Activated CD8-positive, alpha-beta memory T cell treated with anti-CD3 and anti-CD28 coated beads for 24 hours (primary cell): Measurements from ENCODE around the gene TBL1X.

Experiments
- DNase-seq: peaks from one replicate; pipeline ENCODE4 v3.0.0-alpha.2; 2020

Gene TBL1X

DNA sequence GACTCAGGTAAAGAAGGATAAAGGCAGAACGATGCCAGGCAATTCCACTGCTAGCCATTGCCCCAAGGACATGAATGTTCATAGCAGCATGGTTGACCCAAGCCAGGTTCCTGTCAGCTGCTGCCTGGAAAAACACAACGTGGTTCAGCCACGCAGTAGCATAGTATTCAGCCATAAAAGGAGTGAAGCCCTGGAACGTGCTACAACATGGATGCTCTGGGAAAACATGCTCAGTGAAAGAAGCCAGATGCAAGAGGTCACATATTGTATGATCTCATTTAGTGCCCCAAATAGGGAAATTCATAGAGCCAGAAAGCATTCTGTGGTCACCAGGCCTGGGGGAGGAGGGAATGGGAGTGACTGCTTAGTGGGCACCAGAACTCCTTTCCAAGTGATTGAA lies 170.9 kb downstream of the TBL1X start:
- no peak for DNase-seq

DNA sequence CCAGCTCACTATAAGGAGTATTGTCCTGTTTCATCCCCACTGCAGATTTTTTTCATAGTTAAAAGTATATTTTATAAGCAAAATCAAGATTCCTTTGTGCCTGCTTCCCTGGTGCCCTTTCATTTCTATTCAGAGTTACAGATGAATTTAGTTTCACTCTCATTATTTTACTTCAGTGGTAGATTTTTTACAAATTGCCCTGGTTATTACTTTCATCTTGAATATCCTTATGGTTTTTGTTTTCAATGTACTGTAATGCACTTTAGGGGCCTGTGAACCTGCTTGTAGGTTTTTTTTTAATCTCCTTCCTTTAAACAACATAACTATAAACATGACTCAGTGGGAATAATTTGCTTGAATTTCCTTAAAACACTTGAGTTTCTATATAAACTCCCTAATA lies 174.0 kb downstream of the TBL1X start:
- DNase-seq: no peak

DNA sequence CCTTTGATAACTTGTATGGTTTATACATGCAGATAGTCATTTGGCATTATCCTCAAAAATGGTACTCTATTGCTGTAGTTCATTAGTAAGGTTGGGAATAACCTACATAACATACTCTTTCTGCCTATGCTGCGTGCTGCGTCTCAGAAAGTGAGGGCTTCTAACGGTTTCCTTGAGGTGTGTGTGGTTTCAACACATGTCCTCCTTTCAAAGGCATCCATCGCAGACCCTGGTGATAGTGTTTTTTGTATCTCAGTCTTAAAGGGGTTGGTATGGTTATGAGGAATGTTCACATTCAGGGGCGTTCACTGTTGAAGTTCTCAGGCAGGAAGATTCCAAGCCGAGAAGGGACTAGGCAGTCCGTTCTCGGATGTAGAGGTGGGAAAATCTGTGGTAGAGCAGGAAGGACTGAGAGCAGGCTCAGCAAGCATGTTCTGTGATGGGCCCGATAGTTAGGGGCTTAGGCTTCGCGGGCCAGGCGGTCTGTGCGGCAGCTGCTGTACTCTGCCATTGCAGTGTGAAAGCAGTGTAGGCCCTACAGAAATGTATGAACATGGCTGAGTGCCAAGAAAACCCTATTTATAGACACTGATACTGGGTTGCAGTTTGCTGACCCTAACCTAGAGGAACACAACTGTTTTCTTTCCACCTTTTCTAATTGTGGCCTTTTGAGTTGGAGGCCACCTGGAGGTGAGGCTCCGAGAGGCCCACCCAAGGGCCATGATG lies 177.6 kb downstream of the TBL1X start:
- DNase-seq: no peak

- no peak for DNase-seq
Observed at GRCh38 chrX:9643807-9644206, 178.9 kb downstream of the TBL1X start.

DNA sequence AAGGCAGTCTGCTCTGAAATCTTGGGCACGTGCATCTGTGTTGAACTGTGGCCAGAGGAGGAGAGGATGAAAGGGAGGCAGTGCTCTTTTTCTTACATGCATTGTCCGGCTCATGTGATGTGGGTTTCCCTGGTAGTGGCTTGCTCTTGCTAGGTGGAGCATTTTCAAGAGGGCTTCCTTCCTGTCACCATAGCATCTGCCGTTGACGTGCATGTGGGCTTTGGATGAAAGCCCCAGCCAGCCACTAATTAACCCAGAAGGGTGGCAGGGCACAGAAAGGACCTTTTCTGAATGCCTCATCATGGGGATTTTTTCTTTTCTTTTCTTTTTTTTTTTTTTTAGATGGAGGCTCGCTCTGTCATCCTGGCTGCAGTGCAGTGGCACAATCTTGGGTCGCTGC lies 179.5 kb downstream of the TBL1X start:
- DNase-seq: peak; percentile 57

DNA sequence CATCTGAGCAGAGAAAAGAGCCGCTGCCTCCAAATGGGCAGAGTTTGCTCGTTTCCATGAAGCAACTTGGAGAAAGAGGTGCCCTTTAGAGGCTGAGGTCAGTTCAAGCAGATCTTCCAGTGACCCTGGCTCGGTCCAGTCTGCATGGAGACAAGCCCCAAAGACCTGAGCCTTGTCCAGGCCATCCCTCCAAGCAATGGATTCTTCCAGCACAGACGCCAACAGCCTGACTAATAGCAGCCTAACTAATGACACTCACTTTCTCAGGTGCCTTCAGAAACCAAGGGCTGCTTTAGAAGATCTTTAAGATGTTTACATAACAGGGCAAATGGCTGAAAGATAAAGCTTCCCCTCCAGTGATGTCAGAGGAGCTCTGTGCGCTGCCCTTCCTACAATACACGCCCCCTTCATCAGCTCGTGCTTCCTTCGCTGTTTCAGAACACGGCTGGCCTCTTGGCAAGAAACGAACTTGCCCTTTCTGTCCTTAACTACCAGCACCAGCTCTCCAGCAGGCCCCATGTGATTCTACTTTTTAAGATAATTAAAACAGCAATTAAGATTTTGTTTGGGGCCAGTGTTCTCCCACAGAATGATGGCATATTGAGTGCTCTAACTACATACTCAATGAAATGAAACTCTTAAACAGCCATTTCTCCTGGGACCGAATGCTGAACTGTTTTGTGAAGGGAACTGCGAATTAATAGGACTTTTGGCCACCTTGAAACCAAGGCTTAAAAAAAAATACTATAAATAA lies 181.8 kb downstream of the TBL1X start:
- peak; percentile 46 for DNase-seq

DNA sequence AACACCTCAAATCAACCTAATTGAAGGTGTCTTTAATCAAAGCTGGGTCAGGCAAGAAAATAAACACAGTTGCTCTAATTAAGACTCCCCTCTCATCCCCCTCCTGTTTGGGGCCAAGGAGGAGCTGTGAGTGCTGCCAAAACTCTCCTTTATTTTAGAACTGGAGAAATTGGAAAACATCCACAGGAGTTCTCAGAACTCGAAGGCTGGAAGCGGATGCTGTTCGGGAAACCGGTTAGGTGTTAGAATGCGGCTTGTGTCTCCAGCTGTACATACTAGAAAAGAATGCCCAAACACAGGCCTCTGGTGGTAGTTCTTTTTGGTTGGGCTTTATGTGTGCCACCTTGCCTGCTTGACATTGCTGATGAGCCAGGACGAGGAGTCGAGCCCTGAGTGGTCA lies 182.6 kb downstream of the TBL1X start:
- no peak for DNase-seq

GRCh38 chrX:9650091-9650490 lies 185.2 kb downstream of the TBL1X start:
- no peak for DNase-seq

GRCh38 chrX:9651737-9652136 lies 186.9 kb downstream of the TBL1X start:
- DNase-seq: no peak

DNA sequence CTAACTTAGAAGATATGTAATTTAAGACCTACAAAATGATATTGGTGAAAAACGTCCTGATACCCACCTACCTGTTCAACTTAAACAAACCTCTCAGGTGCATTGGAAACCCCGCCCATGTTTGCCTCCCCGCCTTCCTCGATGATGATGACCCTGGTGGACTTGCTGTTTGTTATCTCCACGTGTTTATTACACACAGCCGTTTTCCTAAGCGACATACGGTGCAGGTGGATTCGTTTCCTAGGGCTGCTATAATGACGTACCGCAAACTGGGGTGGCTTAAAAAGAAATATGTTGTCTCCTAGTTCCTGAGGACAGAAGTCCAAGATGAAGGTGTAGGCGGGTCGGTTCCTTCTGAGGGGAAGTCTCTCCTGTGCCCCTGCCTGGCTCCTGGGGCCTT lies 190.1 kb downstream of the TBL1X start:
- DNase-seq: no peak

DNA sequence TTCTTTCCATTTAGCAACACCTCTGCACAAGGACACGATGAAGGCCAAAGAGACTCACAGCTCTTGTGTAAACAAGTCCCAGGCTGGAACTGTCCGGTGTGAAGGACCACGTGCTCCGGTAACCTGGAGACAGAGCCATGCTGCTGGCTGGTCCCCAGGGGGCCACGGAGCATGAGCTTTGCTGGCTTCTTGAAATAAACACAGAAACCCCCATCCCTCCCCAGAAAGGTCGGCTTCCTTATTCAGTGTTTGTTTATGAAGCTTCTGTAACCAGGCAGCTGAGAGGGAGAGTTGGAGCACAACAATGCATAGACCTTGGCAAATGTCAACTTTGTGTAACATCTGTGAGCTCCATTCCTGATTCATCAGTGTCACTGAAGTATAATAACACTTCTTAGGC lies 191.4 kb downstream of the TBL1X start:
- DNase-seq: peak; percentile 32

DNA sequence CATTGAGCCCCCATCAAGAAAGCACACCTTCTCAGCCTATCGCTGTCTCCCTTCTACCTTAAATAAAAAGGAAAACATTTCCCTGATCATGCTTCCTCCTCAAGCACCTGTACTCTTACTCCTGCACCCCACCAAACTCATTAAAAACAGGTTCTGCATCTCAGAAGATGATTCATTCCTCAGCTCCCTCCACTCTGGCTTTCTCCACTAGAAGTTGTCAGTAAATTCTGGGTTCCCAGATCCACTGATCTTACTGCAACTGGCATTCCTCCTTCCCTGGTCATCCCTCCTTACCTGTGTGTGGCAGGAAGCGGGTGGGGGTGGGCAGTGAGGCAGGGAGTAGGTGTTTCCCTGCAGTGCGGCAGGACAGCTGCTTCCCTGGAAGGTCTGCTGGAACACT lies 192.0 kb downstream of the TBL1X start:
- peak; percentile 5 for DNase-seq

DNA sequence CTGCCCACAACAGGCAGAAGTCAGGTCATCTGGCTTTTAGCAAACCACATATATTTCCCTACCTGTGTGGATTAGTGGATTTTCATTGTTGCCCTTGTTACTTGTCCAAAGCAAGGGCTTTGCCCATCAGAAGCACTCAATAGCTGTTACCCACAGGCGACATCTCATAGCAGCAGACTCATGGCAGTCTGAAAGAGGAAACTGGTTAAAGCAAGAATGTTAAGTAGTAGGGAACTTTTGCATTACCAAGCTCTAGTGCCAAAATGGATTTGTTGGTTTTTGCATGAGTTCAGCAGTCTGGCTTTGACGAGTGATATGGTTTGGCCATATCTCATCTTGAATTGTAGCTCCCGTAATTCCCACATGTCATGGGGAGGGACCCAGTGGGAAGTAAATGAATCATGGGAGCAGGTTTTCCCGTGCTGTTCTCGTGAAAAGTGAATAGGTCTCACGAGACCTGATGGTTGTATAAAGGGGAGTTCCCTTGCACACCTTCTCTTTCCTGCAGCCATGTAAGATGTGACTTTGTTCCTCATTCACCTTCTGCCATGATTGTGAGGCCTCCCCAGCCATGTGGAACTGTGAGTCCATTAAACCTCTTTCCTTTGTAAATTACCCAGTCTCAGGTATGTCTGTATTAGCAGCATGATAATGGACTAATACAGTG lies 192.9 kb downstream of the TBL1X start:
- peak; percentile 15 for DNase-seq

- no peak for DNase-seq
Observed at GRCh38 chrX:9658409-9658808, 193.6 kb downstream of the TBL1X start.

DNA sequence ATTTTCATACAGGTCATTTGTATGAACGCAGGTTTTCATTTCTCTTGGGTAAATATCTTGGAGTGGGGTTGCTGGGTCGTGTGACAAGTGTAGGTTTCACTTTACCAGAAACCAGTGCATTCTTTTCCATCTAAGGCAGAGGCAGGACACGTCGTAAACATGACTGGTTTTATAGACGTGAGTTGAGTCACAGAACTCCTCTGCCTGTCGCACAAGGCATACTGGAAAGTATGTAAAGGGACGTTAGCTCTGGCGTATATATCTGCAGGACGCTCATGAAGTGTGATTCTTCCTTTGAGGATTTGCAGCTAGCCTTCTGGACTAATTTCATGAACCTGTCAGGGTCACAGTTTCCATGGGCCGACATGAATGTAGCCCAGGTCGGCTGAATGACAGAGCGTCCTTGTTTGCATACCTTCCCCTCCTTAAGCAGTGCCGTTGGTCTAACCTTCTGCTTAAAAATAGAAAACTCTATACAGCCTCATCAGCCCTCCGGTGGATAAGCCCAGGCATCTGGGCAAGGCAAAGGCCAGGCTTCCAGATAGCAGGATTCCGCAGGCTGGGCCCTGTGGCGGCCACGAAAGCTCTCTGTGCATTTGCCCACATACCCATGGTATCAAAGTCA lies 194.8 kb downstream of the TBL1X start:
- peak; percentile 17 for DNase-seq

GRCh38 chrX:9662148-9662547 lies 197.3 kb downstream of the TBL1X start:
- no peak for DNase-seq

GRCh38 chrX:9663216-9663615 lies 198.4 kb downstream of the TBL1X start:
- peak; percentile 15 for DNase-seq

DNA sequence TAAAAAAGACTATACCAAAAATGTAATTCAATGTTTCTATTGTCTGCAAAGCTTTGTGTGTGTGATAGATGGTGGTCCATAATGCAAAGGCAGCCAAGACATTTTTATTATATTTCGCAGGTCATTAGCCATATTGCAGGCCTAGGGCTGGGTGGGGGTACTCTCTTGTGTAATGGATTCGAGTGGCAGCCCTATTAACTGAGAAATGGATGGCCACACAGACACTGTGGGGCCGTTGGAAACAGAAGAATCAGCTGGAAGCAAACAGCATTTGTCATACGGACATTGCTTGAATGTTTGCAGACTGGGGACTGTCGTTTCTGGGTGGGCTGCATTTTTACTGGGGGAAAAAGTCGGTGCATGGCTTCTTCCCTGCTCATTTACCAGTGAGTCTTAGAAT lies 199.4 kb downstream of the TBL1X start:
- no peak for DNase-seq

- no peak for DNase-seq
Observed at GRCh38 chrX:9665113-9665512, 200.3 kb downstream of the TBL1X start.

GRCh38 chrX:9668537-9668936 lies 203.7 kb downstream of the TBL1X start:
- DNase-seq: no peak

- no peak for DNase-seq
Observed at GRCh38 chrX:9670136-9670814, 205.4 kb downstream of the TBL1X start.

- DNase-seq: no peak
Observed at GRCh38 chrX:9671998-9672397, 207.1 kb downstream of the TBL1X start.

- no peak for DNase-seq
Observed at GRCh38 chrX:9676306-9676705, 211.4 kb downstream of the TBL1X start.
